BE2C (cell line): ENCODE measurements around the gene DNASE1L1.

ENCODE experiments used
- DNase-seq: peaks from one replicate; pipeline ENCODE4 v3.0.0-alpha.2; 2020
- H3K27me3 ChIP-seq: fragments of 250-450 bp; sonication (Bioruptor Pico); 2 replicates; pipeline ENCODE4 v1.5.1; 2020; ENCODE audit warnings: mild to moderate bottlenecking
- H3K36me3 ChIP-seq: fragments of 250-450 bp; sonication (Bioruptor Pico); 2 replicates; pipeline ENCODE4 v1.5.1; 2020; ENCODE audit warnings: mild to moderate bottlenecking
- H3K4me1 ChIP-seq: fragments of 250-450 bp; sonication (Bioruptor Pico); 2 replicates; pipeline ENCODE4 v1.5.1; 2020
- H3K4me3 ChIP-seq: 2 replicates; pipeline ENCODE4 v1.5.1; 2011; ENCODE audit warnings: low read depth, low read length
- H3K9me3 ChIP-seq: fragments of 250-450 bp; sonication (Bioruptor Pico); 2 replicates; pipeline ENCODE4 v1.5.1; 2020
- CTCF ChIP-seq: IDR thresholded peaks from 2 replicates; pipeline ENCODE4 v1.5.1; 2012; ENCODE audit warnings: mild to moderate bottlenecking, low read depth, low read length

Gene DNASE1L1

GRCh38 chrX:154384284-154384892 is 24.7 kb downstream of the DNASE1L1 start:
- Histone ChIP-seq H3K27me3 (no peaks in the 10 kb centered on the region), H3K4me1 (no peaks in the 10 kb centered on the region), H3K4me3 (no peak overlapping the region), H3K9me3 (no peaks in the 10 kb centered on the region), H3K36me3 (peaks cover 3% of the 10 kb centered on the region; the same call in 1 of the 2 replicates)
- no peak for DNase-seq
- TF ChIP-seq CTCF: peak; percentile 20; the same call in 1 of the 2 replicates

GRCh38 chrX:154383359-154384283 is 25.4 kb downstream of the DNASE1L1 start:
- Histone ChIP-seq H3K9me3 (no peaks in the 10 kb centered on the region), H3K36me3 (peaks cover 3% of the 10 kb centered on the region; the same call in 1 of the 2 replicates), H3K27me3 (no peaks in the 10 kb centered on the region), H3K4me3 (no peak overlapping the region), H3K4me1 (no peaks in the 10 kb centered on the region)
- TF ChIP-seq CTCF: no peak
- DNase-seq: no peak

GRCh38 chrX:154382483-154383069 is 26.5 kb downstream of the DNASE1L1 start:
- peaks cover 3% of the 10 kb centered on the region; the same call in 1 of the 2 replicates for H3K36me3 ChIP-seq
- no peaks in the 10 kb centered on the region for H3K4me1 ChIP-seq
- no peaks in the 10 kb centered on the region for H3K27me3 ChIP-seq
- H3K4me3 ChIP-seq: no peak overlapping the region
- H3K9me3 ChIP-seq: no peaks in the 10 kb centered on the region
- DNase-seq: no peak
- TF ChIP-seq CTCF: no peak

GRCh38 chrX:154381271-154381670 is 27.8 kb downstream of the DNASE1L1 start:
- no peak for TF ChIP-seq CTCF
- no peak overlapping the region for H3K4me3 ChIP-seq
- H3K36me3 ChIP-seq: peaks cover 3% of the 10 kb centered on the region; the same call in 1 of the 2 replicates
- H3K9me3 ChIP-seq: no peaks in the 10 kb centered on the region
- no peak for DNase-seq
- no peaks in the 10 kb centered on the region for H3K27me3 ChIP-seq
- H3K4me1 ChIP-seq: no peaks in the 10 kb centered on the region

DNA sequence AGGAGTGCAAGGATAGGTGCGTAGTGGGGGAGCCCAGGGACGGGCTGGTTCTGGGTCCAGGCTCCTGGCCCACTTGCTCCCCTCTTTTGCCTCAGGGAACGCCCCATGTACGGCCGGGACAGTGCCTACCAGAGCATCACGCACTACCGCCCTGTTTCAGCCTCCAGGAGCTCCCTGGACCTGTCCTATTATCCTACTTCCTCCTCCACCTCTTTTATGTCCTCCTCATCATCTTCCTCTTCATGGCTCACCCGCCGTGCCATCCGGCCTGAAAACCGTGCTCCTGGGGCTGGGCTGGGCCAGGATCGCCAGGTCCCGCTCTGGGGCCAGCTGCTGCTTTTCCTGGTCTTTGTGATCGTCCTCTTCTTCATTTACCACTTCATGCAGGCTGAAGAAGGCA is 28.3 kb downstream of the DNASE1L1 start:
- DNase-seq: no peak
- Histone ChIP-seq H3K36me3 (peaks cover 3% of the 10 kb centered on the region; the same call in 1 of the 2 replicates), H3K9me3 (no peaks in the 10 kb centered on the region), H3K27me3 (no peaks in the 10 kb centered on the region), H3K4me1 (no peaks in the 10 kb centered on the region), H3K4me3 (no peak overlapping the region)
- TF ChIP-seq CTCF: no peak
